GM12878 (cell line): ENCODE data around the gene PANX2. TPM values are rescaled to one million over a fixed set of nuclear protein-coding genes. Genes with fewer than 3 reads are reported as not detected.

Experiments
- ATAC-seq: fragments of 200-7000 bp; cut with Tn5 transposase; 3 replicates; pipeline ENCODE4 v1.9.1; 2020; ENCODE audit warnings: mild to moderate bottlenecking, moderate library complexity
- BruUV-seq: library from RNA; stranded (reverse); fragments of 400-500 nt; replicated peaks from 2 replicates; lab custom pipeline; 2021; lab: Mats Ljungman, UMichigan
- CTCF ChIA-PET: fragments of 300-600 bp; sonication (Branson Sonifier 250); formaldehyde crosslinking; extraction: SDS; loops from one replicate; lab custom pipeline; 2021; ENCODE audit warnings: inconsistent platforms; lab: Yijun Ruan, JAX
- POLR2A ChIA-PET: fragments of 350-600 bp; formaldehyde crosslinking; extraction: SDS; loops from one replicate; lab custom pipeline; 2021; ENCODE audit warnings: inconsistent platforms; lab: Charles Lee
- RAD21 ChIA-PET: fragments of 300-600 bp; sonication (Branson Sonifier 250); formaldehyde crosslinking; loops from one replicate; lab custom pipeline; 2023; ENCODE audit warnings: antibody characterized with exemption; ENCODE audit not compliant: unreplicated experiment; lab: Charles Lee
- SMC1A ChIA-PET: fragments of 300-600 bp; sonication (Branson Sonifier 250); formaldehyde crosslinking; loops from one replicate; lab custom pipeline; 2023; ENCODE audit not compliant: unreplicated experiment, uncharacterized antibody; lab: Charles Lee
- DNase-seq: peaks from one replicate; pipeline ENCODE4 v3.0.0-alpha.2; 2011; ENCODE audit warnings: low read depth, low spot score
- FAIRE-seq: peaks from 3 replicates; lab custom pipeline; 2011; peaks lifted over from hg19 to GRCh38; lab: Jason Lieb, UNC
- H2AFZ ChIP-seq: 2 replicates; pipeline ENCODE4 v1.6.0; 2011; ENCODE audit warnings: low read depth, low read length, control low read depth; ENCODE audit not compliant: control insufficient read depth
- H3K27ac ChIP-seq: 2 replicates; pipeline ENCODE4 v1.5.1; 2011; ENCODE audit warnings: control low read depth; ENCODE audit not compliant: control insufficient read depth, insufficient read depth
- H3K27me3 ChIP-seq, 2 experiments: replicated peaks in 1 of 2; 2 replicates each; pipeline versions ENCODE4 v1.6.0 to v1.6.1; 2011; ENCODE audit warnings: low read length in 1 of 2; ENCODE audit not compliant: control insufficient read depth in 2 of 2, insufficient read depth in 2 of 2
- H3K36me3 ChIP-seq, 2 experiments: 2 replicates each; pipeline ENCODE4 v1.5.1; 2011; ENCODE audit warnings: low read length in 1 of 2; ENCODE audit not compliant: control insufficient read depth in 2 of 2, insufficient read depth in 2 of 2
- H3K4me1 ChIP-seq: 2 replicates; pipeline ENCODE4 v1.6.1; 2011; ENCODE audit warnings: mild to moderate bottlenecking, low read length, moderate library complexity, mixed read lengths; ENCODE audit not compliant: control insufficient read depth, insufficient read depth
- H3K4me2 ChIP-seq: 2 replicates; pipeline ENCODE4 v1.6.0; 2011; ENCODE audit warnings: control low read depth; ENCODE audit not compliant: control insufficient read depth, insufficient read depth
- H3K4me3 ChIP-seq: fragments of 200-600 bp; sonication (generic); 2 replicates; pipeline ENCODE4 v1.5.1; 2016
- H3K79me2 ChIP-seq: 2 replicates; pipeline ENCODE4 v1.6.0; 2011; ENCODE audit warnings: low read length; ENCODE audit not compliant: control insufficient read depth, insufficient read depth
- H3K9ac ChIP-seq: 2 replicates; pipeline ENCODE4 v1.8.0; 2011; ENCODE audit warnings: low read length, control low read depth, mixed read lengths; ENCODE audit not compliant: control insufficient read depth, insufficient read depth
- H3K9me3 ChIP-seq: replicated peaks from 3 replicates; pipeline ENCODE4 v1.5.1; 2011; ENCODE audit warnings: mild to moderate bottlenecking, low read length; ENCODE audit not compliant: control insufficient read depth, insufficient read depth
- H4K20me1 ChIP-seq: 2 replicates; pipeline ENCODE4 v1.6.0; 2011; ENCODE audit not compliant: control insufficient read depth, insufficient read depth
- BCL11A ChIP-seq: IDR thresholded peaks from 2 replicates; pipeline ENCODE4 v1.6.1; 2011; ENCODE audit warnings: low read depth, low read length
- EZH2 ChIP-seq: IDR thresholded peaks from 2 replicates; pipeline ENCODE4 v1.6.1; 2012; ENCODE audit warnings: low read depth, mild to moderate bottlenecking, control low read depth, inconsistent platforms, low read length, borderline replicate concordance; ENCODE audit not compliant: control insufficient read depth
- FOXM1 ChIP-seq: IDR thresholded peaks from 2 replicates; pipeline ENCODE4 v1.6.1; 2012; ENCODE audit warnings: low read depth, mild to moderate bottlenecking, inconsistent platforms, low read length, moderate library complexity
- MYB ChIP-seq: fragments of 150-350 bp; IDR thresholded peaks from 2 replicates; pipeline ENCODE4 v1.6.1; 2014; ENCODE audit warnings: mild to moderate bottlenecking, low read depth, low read length, borderline replicate concordance
- NBN ChIP-seq: fragments of 450-650 bp; IDR thresholded peaks from 2 replicates; pipeline ENCODE4 v1.6.1; 2016
- POLR2AphosphoS5 ChIP-seq: IDR thresholded peaks from 2 replicates; pipeline ENCODE4 v1.6.1; 2011; ENCODE audit warnings: mild to moderate bottlenecking, low read length, inconsistent platforms
- SMC3 ChIP-seq: IDR thresholded peaks from 2 replicates; pipeline ENCODE4 v1.6.1; 2011; ENCODE audit warnings: low read length, improper control_type of control experiment, borderline replicate concordance
- SPI1 ChIP-seq: IDR thresholded peaks from 2 replicates; pipeline ENCODE4 v1.6.1; 2011; ENCODE audit warnings: low read depth, mild to moderate bottlenecking, low read length, moderate library complexity, borderline replicate concordance; ENCODE audit not compliant: insufficient read depth
- SREBF2 ChIP-seq: IDR thresholded peaks from 2 replicates; pipeline ENCODE4 v1.6.1; 2012; ENCODE audit warnings: mild to moderate bottlenecking, low read length
- SUZ12 ChIP-seq: fragments of 200-600 bp; sonication (generic); IDR thresholded peaks from one replicate; pipeline ENCODE4 v1.6.1; 2018; ENCODE audit warnings: antibody characterized with exemption, mild to moderate bottlenecking; ENCODE audit not compliant: unreplicated experiment
- YBX1 ChIP-seq: fragments of 450-650 bp; IDR thresholded peaks from 2 replicates; pipeline ENCODE4 v1.6.1; 2016; ENCODE audit warnings: antibody characterized with exemption
- ZNF217 ChIP-seq: fragments of 450-650 bp; IDR thresholded peaks from 2 replicates; pipeline ENCODE4 v1.6.1; 2017; ENCODE audit warnings: antibody characterized with exemption, mild to moderate bottlenecking
- ZSCAN29 ChIP-seq: fragments of 450-650 bp; IDR thresholded peaks from 2 replicates; pipeline ENCODE4 v1.6.1; 2017; ENCODE audit warnings: mild to moderate bottlenecking, moderate library complexity
- WGBS: methylation state at CpG from one replicate; pipeline ENCODE4 v1.1.6; 2016; ENCODE audit warnings: low lambda C conversion rate; ENCODE audit not compliant: insufficient replicate concordance, insufficient coverage; ENCODE audit errors: missing lambda C conversion rate; 5-methylcytosine and 5-hydroxymethylcytosine counted together
- in situ Hi-C: fragments of 300-500 bp; cut with MboI; formaldehyde crosslinking; loops from 9 replicates; pipeline ENCODE4 v1.14.3; 2018; ENCODE audit warnings: mixed read lengths
- intact Hi-C: fragments of 100-400 bp; cut with micrococcal nuclease; formaldehyde crosslinking; loops from one replicate; pipeline ENCODE4 v1.14.2; 2022; ENCODE audit not compliant: unreplicated experiment
- polyA plus RNA-seq, 11 experiments: library from polyadenylated mRNA; depleted of rRNA in 4 of 11; unstranded in 6 of 11; stranded (reverse) in 5 of 11; fragments of >200 nt; fragmentation: Nextera tagmentation in 4 of 11; fragmentation: Illumina TruSeq in 1 of 11; extraction: Ambion mirVana in 4 of 11; extraction: Trizol in 1 of 11; gene quantifications; 1 replicate in 1 of 11; 2 replicates in 10 of 11; pipeline versions ENCODE4 v1.2.1 to v1.2.3, GENCODE V29; 2011 to 2016; ENCODE audit warnings: inconsistent platforms in 2 of 11, missing spikeins in 2 of 11, low read depth in 1 of 11
- total RNA-seq, 4 experiments: library from RNA; depleted of rRNA in 3 of 4; stranded (reverse); fragments of >200 nt in 3 of 4; fragmentation: Illumina TruSeq in 1 of 4; extraction: Trizol in 1 of 4; gene quantifications; 2 replicates each; pipeline versions ENCODE4 v1.2.1 to v1.2.3, GENCODE V29; 2013 to 2021
- TF ChIP-seq, protein P1 (sequence below): fragments of 450-650 bp; IDR thresholded peaks from 2 replicates; pipeline ENCODE4 v1.6.1; 2018; ENCODE audit warnings: borderline replicate concordance, mild to moderate bottlenecking; ENCODE audit not compliant: partially characterized antibody
- TF ChIP-seq, protein P2 (sequence below): IDR thresholded peaks from 2 replicates; pipeline ENCODE4 v1.6.1; 2012; ENCODE audit warnings: low read depth, low read length, improper control_type of control experiment
- TF ChIP-seq, protein P3 (sequence below): fragments of 450-650 bp; IDR thresholded peaks from 2 replicates; pipeline ENCODE4 v1.6.1; 2017; ENCODE audit warnings: mild to moderate bottlenecking

Gene PANX2
- total and polyA plus RNA-seq, 10 of the 15 experiments (the other 5 are each of a cell fraction or from before 2014, with no cell fraction given) = 0.04 to 0.44 (median 0.17) TPM; not detected in 5

DNA sequence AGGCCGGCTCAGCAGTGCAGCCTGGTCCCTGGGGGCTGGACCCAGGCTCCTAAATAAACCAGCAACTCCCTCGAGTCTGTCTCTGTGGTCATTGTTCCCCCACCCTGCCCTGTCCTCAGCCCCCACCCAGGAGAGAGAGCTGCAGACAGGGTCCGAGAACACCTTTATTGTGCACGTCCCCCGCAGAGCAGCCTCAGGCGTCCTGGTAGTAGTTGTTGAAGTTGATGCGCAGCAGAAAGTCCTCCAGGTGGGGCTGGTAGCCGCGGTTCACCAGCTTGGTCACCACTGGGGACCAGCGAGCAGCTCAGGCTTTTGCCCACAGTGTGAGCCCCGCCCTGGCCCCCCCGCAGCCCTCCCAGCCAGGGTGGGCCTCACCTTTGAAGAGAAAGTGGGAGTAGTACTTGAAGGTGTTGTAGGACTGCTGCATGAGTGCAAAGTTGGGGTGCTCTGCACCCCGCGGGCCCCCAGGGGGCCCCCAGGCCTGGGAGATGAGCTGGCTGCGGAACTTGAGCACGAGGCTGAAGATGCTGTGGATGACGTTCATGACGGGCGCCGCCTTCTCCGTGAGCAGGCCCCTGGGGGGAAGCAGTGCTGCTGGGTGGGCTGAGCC lies 47.1 kb downstream of the PANX2 start:
- H3K27me3 ChIP-seq = no peaks in the 10 kb centered on the region
- no TSS peak for BruUV-seq
- FAIRE-seq (no peak), DNase-seq (no peak), ATAC-seq (no peak)
- H3K4me3 ChIP-seq = no peak overlapping the region
- in situ Hi-C loops = no loop called here
- intact Hi-C loops = no loop called here
- no peaks in the 10 kb centered on the region for H4K20me1 ChIP-seq
- no peak overlapping the region for H2AFZ ChIP-seq
- no peaks in the 10 kb centered on the region for H3K9me3 ChIP-seq
- no peak overlapping the region for H3K4me2 ChIP-seq
- RAD21 ChIA-PET = no interaction called here
- CTCF ChIA-PET = no interaction called here
- peaks cover 17 to 58% of the 10 kb centered on the region in 2 experiments; a peak in 3 of 4 replicates for H3K36me3 ChIP-seq
- WGBS = 86% methylated on average over 21 of the region's 21 CpGs
- no peak overlapping the region for H3K9ac ChIP-seq
- H3K27ac ChIP-seq = no peak overlapping the region
- TF ChIP-seq, protein P1, sequence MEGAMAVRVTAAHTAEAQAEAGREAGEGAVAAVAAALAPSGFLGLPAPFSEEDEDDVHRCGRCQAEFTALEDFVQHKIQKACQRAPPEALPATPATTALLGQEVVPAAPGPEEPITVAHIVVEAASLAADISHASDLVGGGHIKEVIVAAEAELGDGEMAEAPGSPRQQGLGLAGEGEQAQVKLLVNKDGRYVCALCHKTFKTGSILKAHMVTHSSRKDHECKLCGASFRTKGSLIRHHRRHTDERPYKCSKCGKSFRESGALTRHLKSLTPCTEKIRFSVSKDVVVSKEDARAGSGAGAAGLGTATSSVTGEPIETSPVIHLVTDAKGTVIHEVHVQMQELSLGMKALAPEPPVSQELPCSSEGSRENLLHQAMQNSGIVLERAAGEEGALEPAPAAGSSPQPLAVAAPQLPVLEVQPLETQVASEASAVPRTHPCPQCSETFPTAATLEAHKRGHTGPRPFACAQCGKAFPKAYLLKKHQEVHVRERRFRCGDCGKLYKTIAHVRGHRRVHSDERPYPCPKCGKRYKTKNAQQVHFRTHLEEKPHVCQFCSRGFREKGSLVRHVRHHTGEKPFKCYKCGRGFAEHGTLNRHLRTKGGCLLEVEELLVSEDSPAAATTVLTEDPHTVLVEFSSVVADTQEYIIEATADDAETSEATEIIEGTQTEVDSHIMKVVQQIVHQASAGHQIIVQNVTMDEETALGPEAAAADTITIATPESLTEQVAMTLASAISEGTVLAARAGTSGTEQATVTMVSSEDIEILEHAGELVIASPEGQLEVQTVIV = no peak
- TF ChIP-seq SREBF2 (no peak), ZNF217 (no peak), SUZ12 (no peak), MYB (no peak), ZSCAN29 (no peak), EZH2 (no peak), BCL11A (no peak), NBN (no peak), POLR2AphosphoS5 (no peak), YBX1 (no peak), SPI1 (no peak), SMC3 (no peak), FOXM1 (no peak)
- TF ChIP-seq, protein P2, sequence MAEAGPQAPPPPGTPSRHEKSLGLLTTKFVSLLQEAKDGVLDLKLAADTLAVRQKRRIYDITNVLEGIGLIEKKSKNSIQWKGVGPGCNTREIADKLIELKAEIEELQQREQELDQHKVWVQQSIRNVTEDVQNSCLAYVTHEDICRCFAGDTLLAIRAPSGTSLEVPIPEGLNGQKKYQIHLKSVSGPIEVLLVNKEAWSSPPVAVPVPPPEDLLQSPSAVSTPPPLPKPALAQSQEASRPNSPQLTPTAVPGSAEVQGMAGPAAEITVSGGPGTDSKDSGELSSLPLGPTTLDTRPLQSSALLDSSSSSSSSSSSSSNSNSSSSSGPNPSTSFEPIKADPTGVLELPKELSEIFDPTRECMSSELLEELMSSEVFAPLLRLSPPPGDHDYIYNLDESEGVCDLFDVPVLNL = no peak
- TF ChIP-seq, protein P3, sequence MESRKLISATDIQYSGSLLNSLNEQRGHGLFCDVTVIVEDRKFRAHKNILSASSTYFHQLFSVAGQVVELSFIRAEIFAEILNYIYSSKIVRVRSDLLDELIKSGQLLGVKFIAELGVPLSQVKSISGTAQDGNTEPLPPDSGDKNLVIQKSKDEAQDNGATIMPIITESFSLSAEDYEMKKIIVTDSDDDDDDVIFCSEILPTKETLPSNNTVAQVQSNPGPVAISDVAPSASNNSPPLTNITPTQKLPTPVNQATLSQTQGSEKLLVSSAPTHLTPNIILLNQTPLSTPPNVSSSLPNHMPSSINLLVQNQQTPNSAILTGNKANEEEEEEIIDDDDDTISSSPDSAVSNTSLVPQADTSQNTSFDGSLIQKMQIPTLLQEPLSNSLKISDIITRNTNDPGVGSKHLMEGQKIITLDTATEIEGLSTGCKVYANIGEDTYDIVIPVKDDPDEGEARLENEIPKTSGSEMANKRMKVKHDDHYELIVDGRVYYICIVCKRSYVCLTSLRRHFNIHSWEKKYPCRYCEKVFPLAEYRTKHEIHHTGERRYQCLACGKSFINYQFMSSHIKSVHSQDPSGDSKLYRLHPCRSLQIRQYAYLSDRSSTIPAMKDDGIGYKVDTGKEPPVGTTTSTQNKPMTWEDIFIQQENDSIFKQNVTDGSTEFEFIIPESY = no peak
- no peaks in the 10 kb centered on the region for H3K4me1 ChIP-seq
- H3K79me2 ChIP-seq = no peaks in the 10 kb centered on the region; the same call in 1 of the 2 replicates
- POLR2A ChIA-PET = no interaction called here
- SMC1A ChIA-PET = no interaction called here
